ENCODE measurements around the gene RPS10. TPM values are rescaled to one million over a fixed set of nuclear protein-coding genes. Genes with fewer than 3 reads are reported as not detected.

The RPS10 gene
- total RNA-seq, 2 donors from 2014 or later, result 1,206 to 1,361 TPM

DNA sequence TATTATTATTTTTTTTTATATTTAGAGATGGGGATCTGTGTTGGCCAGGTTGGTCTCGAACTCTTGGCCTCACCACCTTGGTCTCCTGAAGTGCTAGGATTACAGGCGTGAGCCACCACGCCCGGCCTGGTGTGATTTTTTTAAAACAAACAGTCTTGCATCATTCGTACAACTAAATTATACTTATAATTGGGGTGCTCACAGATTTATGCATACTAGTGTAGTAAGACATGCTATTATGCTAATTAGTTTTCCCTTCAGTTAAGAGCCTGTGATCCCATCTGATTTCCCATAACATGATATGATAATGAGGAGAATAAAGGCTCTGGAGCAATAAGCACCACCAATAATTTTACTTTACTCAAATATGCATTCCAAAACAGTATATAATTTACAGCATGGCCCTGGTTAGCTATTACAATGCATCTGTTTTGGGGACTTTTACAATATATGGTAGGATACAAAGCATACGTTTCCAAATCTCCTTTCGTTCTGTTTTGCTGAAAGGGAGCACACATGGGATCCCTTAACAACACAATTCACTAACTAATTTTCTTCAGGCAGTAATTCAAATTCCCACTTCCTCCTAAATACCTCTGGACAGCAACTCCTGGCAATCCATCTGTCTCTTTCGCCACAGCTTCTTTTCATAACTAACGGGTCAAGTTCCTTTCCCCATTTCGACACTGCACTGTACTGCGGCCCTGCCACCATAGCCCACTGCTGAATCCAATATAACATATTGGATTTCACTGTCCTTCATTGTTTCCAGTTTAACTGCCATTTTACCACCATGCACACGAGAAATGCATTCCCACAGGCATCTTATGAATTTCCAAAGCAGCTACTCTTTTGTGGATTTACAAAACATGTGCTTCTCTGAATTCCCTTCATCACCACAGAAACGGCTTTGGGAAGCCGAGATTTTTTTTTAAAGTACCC, 35.1 kb downstream of the RPS10 start:
- WGBS, 2 donors, result 27 to 29% methylated on average over 14 of the region's 14 CpGs
- Histone ChIP-seq H3K4me3 (peak overlapping the region in 1 of 2 donors; percentile 98), H3K4me1 (peaks cover 25% of the 10 kb centered on the region), H3K36me3 (replicated peaks in 1 of 2; ENCODE audit: insufficient read depth in 1 of 2, low read depth in 2 of 2) (no peaks in the 10 kb centered on the region), H3K27ac (peak overlapping the region; percentile 2 to 96 (median 92)), H3K27me3 (no peaks in the 10 kb centered on the region), H3K9me3 (no peaks in the 10 kb centered on the region)
- TF ChIP-seq POLR2A (IDR thresholded peaks at IDR 0.05) (no peak), CTCF (IDR thresholded peaks at IDR 0.05) (no peak)
- intact Hi-C loops (cut with DNase I), result no loop called here
- ATAC-seq, result no peak
- DNase-seq, result peak; percentile 16 to 58 (median 28)

- no peak overlapping the region for H3K4me3 ChIP-seq
- DNase-seq (no peak), ATAC-seq (no peak)
- no peaks in the 10 kb centered on the region for H3K9me3 ChIP-seq
- no peaks in the 10 kb centered on the region for H3K36me3 ChIP-seq (replicated peaks in 1 of 2; ENCODE audit: insufficient read depth in 1 of 2, low read depth in 2 of 2)
- peaks cover 29% of the 10 kb centered on the region for H3K4me1 ChIP-seq
- TF ChIP-seq POLR2A (IDR thresholded peaks at IDR 0.05) (no peak), CTCF (IDR thresholded peaks at IDR 0.05) (no peak)
- intact Hi-C loops (cut with DNase I), result no loop called here
- no peak overlapping the region for H3K27ac ChIP-seq
- no peaks in the 10 kb centered on the region for H3K27me3 ChIP-seq
- WGBS, 2 donors, result 75 to 79% methylated on average over 3 of the region's 3 CpGs
These were observed 36.8 kb downstream of the RPS10 start for GRCh38 chr6:34389034-34389433.

DNA sequence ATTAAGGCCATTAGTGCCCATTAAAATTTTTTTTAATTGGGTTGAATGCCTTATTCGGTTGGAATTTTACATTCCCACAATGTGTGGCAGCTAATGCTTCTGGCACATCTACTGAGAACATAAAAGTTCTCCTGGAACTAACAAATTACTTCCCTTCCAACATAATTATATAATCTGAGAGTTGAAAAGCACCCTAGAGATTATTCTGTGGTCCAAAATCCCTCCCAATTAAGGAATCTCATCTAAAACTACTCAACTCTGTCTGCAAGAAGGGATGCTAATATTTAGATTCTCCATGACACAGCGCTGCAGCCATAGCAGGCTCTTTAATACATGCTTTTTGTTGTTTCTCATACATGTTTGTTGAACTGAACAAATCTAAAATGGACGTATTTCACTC, 37.4 kb downstream of the RPS10 start:
- Histone ChIP-seq H3K36me3 (replicated peaks in 1 of 2; ENCODE audit: insufficient read depth in 1 of 2, low read depth in 2 of 2) (no peaks in the 10 kb centered on the region), H3K27me3 (no peaks in the 10 kb centered on the region), H3K9me3 (no peaks in the 10 kb centered on the region), H3K27ac (no peak overlapping the region), H3K4me1 (peaks cover 34% of the 10 kb centered on the region), H3K4me3 (no peak overlapping the region)
- intact Hi-C loops (cut with DNase I), result no loop called here
- TF ChIP-seq POLR2A (IDR thresholded peaks at IDR 0.05) (no peak), CTCF (IDR thresholded peaks at IDR 0.05) (no peak)
- WGBS, 2 donors, result 64 to 73% methylated on average over 3 of the region's 3 CpGs
- no peak for DNase-seq
- no peak for ATAC-seq

DNA sequence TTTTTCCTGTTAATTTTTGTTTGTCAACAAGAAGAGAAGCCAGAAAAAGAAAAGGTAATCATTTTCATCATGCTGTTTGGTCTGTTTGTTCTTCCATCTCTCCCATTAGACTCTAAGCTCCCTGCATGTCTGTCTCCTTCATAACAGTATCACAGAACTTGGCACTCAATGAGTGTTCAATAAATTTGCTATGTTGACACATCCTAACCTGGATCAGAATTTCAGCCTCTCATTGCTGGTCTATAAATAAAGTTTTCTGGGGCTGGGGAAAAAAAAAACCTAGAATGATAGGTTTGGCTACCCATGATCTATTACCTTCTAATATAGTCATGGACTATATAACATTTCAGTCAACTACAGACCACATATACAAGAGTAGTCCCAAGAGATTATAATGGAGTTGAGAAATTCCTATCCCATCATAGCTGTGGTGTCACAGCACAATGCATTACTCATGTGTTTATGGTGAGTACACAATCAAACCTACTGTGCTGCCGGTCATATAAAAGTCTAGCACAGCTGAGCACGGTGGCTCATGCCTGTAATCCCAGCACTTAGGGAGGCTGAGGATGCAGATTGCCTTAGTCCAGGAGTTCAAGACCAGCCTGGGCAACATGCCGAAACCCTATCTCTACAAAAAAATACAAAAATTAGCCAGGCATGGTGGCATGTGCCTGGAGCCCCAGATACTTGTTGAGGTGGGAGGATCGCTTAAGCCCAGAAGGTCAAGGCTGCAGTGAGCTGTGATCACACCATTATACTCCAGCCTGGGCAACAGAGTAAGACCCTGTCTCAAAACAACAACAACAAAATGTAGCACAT, 39.3 kb downstream of the RPS10 start:
- H3K27me3 ChIP-seq, result no peaks in the 10 kb centered on the region
- H3K36me3 ChIP-seq (replicated peaks in 1 of 2; ENCODE audit: insufficient read depth in 1 of 2, low read depth in 2 of 2), result no peaks in the 10 kb centered on the region
- no peak overlapping the region for H3K27ac ChIP-seq
- H3K4me3 ChIP-seq, result no peak overlapping the region
- intact Hi-C loops (cut with DNase I), result no loop called here
- ATAC-seq (no peak), DNase-seq (peak in 1 of 4 donors; percentile 10)
- WGBS, 2 donors, result 91% methylated on average over 4 of the region's 4 CpGs; no CpG with 5 or more reads in 1 of the 2 donors
- H3K4me1 ChIP-seq, result peaks cover 27% of the 10 kb centered on the region
- TF ChIP-seq POLR2A (IDR thresholded peaks at IDR 0.05), result no peak
- TF ChIP-seq CTCF (IDR thresholded peaks at IDR 0.05), result no peak
- no peaks in the 10 kb centered on the region for H3K9me3 ChIP-seq

Measured in body of pancreas (tissue), 4 donors.